CD4-positive, alpha-beta T cell treated with Interferon alpha-2 for 1 hour (primary cell): ENCODE results near the gene LARP4B.

ENCODE experiments used
- DNase-seq, 2 donors: peaks; one replicate each; pipeline ENCODE4 v3.0.0-alpha.2; 2020 to 2022

Gene LARP4B

DNA sequence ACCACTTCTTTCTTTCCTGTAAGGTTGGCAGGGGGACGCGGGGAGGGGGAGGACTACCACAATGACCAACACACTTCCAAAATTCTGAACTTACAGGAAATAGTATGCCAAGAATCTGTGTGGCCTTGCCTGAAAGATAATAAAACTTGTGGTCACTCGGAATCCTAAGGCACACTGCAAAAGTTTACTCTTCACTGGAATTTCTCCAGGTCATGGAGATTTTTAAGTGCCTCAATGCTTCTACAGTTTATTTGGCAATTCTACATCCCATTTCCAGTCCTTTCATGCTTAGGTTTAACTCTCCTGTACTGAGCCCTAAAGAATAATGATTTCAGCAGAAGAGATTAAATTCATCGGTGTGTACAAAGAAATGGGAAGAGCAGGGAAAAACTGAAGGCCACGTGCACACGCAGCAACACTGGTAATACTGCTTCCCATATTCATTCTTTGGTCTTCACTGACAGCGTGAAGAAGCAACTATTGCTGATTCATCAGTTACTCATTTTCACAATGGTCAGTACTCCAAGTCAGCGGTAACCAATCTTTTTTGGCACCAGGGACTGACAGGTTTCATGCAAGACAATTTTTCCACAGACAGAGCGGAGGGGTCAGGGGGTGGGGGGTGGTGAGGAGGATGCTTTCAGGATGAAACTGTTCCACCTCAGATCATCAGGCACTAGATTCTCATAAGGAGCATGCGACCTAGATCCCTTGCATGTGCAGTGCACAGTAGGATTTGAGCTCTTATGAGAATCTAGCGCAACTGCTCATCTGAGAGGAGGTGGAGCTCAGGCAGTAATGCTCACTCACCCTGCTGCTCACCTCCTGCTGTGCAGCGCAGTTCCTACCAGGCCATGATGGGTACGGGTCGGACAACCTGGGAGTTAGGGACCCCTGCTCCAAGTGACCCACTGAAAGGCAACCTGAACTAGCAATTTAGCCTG lies 9.8 kb downstream of the LARP4B start:
- DNase-seq = no peak

DNA sequence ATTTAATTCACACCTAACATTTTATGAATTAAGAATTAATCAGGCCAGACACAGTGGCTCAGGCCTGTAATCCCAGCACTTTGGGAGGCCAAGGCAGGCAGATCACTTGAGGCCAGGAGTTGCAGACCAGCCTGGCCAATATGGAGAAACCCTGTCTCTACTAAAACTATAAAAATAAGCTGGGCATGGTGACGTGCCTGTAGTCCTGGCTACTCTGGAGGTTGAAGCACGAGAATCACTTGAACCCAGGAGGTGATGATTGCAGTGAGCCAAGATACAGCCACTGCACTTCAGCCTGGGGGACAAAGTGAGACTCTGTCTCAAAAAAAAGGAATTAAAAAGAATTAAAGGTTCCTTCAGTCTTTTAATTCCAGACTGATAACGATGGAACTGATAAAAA lies 11.1 kb downstream of the LARP4B start:
- no peak for DNase-seq

DNA sequence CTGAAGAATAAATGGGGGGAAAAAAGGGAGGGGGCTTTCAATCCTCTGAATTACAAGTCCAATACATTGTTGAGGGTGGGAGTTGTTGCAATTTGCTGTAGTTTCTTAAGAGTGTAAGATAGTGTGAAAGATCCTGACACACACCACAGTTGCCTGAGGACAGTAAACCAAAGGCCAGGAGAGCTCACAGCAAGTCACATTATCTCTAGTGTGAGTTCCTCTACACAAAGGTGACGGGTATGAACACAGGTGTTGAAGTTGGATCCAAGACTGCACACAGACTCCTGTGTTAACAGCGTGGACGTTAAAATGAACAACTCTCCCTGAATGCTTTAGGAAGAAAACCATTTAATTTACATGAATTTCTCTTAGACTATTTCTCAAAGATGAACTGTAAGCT lies 12.0 kb downstream of the LARP4B start:
- DNase-seq = no peak

DNA sequence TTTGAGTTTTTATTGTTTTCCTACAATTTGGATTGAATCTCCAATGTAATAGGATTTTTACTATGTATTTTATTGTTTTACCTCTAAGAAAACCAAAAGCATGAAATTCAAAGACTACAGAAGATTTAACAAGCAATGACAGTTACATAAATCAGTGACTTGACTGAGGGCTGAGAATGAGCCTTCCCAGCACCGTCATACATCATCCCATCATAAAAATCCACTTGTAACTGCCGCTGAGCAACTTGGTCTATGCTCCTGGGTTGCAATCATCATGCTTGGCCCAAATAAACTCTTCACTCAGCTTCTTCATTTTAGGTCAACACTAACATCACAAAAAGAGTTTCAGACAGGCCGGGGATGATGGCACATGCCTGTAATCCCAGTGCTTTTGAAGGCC lies 13.5 kb downstream of the LARP4B start:
- no peak for DNase-seq

DNA sequence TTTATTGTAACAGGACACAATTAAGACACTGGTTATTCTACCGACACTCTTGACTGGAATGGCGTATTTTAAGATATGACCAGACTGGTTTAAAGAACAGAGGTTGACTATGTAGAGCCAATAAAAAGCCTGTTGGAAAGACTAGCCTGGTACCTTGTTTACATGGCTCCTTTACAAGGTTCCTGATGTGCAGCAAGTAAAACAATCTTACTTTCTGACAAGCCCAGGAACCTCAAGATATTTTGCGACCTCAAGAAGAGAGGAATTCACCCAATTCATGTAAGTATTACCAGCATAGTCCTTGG lies 14.1 kb downstream of the LARP4B start:
- no peak for DNase-seq

DNA sequence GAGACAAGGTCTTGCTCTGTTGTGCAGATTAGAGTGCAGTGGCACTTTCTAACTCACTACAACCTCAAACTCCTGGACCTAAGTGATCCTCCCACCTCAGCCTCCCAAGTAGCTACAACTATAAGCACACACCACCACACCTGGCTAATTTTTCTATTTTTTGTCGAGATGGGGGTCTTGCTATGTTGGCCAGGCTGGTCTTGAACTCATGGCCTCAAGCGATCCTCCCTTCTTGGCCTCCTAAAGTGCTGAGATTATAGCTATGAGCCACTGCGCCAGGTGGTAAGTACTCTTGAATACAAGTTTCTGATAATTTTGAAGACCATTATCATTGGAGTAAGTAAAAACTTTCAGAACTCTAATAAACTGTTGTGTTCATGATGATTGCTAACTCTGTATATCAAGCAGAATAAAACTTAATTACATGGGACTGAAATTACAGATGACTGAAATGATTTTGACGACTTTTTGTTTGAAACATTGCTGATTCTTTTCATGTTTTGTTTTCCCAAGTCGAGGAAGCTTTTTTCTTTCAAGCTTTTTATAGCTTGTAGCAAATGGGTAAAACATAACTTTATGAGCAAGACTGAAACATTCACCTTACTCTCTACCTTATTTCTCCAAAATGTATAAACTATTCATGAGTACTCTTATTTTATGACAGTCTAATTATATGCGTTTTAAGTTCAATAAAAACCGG lies 14.6 kb downstream of the LARP4B start:
- DNase-seq = no peak

DNA sequence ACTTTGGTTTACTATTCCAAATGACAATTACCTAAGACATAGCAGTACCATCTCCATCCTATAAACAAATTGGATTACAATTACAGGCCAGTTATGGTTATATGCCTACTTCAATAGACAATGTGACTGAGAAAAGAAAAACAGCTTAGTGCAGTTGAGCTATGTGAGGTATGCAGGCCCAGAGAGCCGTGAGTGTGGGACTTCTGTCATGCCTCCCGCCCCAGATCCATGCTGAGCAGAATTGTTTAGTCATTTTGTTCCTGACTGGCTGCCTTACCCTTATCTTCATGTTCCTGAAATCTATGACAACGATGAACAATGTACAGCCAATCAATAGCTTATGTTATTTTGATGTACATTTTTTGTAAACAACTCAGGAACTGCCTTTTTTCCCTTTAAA lies 21.7 kb downstream of the LARP4B start:
- no peak for DNase-seq

DNA sequence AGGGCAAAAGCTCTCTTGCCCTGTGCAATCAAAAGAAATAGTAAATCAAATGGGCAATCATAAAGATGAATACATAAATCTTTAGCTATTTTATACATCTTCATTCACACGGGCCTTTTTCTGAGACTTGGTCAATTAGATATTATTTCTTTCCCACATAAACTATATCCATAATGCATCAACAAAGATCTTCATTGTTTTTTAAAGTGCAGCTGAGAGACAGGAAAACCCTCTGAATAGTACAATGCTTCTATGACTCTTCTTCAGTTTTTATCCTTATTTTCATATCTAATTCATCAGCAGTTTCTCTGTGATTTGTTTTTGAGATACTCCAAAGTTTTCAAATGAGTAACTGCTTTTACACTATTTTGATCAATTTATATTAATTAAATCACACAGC lies 25.5 kb downstream of the LARP4B start:
- DNase-seq = no peak

DNA sequence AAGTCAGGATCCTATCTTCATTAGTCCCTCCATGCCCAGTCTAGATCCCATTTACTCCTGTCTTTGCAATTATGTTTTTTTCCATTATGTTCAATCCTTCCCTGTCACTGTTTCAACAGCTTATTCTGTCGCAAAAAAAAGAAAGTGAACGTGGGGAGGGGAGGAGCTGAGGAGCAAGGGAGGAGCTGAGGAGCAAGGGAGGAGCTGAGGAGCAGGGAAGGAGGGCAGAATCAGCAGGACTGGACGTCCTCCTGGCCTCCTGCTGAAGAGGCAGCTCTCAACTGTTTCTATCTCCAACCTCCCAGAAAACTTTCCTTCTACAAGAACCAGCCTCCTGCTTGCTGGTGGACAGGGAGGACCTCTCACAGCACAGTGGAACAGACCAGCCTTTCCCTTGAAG lies 26.0 kb downstream of the LARP4B start:
- DNase-seq = no peak

DNA sequence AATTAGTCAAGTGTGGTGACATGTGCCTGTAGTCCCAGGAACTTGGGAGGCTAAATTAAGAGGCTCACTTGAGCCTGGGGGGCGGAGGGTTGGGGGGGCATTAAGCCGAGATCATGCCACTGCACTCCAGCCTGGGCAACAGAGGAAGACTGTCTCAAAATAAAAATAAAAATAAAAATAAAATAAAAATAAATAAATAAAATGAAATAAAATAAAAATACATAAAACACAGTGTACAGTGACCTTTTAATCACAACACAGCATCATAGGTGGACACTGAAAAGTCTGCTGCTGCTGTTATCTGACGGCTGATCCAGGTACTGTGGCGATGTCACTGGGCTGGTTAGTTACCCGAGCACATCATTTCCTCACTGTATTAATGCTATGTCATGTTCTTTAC lies 27.1 kb downstream of the LARP4B start:
- no peak for DNase-seq

DNA sequence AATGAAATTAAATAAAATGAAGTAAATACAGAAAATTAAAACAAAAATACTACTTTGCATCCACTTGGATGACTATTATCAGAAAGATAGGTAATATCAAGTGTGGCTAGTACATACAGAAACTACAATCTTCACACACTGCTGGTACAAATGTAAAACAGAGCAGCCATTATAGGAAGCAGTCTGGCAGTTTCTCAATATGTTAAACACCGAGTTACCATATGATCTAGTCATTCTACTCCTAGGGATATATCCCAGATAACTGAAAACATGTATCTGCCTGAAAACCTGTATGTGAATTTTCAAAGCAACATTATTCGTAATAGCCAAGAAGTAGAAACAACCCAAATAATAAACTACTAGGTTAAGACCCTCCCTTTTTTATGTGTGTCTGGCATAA lies 33.4 kb downstream of the LARP4B start:
- no peak for DNase-seq

DNA sequence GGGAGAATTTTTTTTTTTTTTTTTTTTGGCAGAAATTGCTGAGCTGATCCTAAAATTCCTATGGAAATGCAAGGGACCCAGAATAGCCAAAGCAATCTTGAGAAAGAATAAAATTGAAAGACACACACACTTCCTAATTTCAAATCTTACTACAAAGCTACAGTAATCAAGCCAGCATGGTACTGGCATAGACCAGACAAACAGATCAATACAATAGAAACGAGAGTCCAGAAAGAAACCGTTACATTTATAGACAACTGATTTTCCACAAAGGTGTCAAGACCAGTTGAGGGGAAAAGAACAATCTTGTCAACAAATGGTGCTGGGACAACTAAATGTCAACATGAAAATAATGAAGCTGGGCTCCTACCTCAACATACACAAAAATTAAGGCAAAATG lies 34.5 kb downstream of the LARP4B start:
- DNase-seq = no peak

DNA sequence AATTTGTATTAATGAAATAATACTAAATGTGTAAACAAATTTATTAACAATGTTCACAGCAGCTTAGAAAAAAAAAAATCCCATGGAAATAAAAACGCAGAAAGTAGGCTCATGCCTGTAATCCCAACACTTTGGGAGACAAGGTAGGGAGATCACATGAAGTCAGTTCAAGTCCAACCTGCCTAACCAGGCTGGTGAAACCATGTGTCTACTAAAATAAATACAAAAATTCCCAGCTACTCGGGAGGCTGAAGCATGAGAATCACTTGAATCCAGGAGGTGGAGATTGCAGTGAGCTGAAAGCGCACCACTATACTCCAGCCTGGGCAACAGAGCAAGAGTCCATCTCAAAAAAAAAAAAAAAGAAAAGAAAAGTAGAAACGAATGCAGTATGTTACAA lies 36.2 kb downstream of the LARP4B start:
- DNase-seq = no peak

DNA sequence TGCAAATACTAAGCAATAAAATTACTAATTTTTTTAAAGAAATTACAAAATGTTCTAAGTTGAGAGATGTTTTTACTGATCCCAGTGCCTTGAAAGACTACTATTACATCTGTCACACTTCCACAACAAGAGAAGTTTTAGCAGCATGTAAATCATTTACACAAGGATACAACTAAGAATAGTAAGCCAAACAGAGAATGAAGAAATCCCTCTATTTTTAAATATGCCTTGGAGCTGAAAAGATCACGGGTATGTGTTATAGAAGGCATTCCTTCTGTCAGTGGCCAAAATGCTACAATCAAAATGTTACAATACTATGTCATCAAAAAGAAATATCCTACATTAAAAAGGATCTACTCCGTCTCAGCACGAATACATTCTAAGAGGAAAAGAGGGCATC lies 52.6 kb downstream of the LARP4B start:
- no peak for DNase-seq

DNA sequence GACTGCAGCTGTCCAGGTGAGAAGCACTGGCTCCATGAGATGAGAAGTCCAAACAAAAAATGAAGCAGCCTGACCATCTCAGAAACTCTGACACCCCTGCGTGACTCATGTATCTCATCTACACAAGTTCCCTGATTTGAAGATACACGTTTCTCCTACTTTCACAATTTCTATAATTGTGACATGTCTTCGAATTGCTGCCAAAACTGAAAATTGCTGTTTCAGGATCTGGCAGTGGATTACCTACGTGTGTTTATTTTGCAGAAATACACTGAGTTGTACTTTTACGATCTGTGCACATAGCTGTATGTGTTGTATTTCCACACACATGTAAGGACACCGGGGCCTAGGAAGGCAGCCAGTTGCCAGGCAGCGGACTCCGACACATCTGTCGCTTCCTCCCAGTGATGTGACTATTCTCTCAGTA lies 53.2 kb downstream of the LARP4B start:
- no peak for DNase-seq

DNA sequence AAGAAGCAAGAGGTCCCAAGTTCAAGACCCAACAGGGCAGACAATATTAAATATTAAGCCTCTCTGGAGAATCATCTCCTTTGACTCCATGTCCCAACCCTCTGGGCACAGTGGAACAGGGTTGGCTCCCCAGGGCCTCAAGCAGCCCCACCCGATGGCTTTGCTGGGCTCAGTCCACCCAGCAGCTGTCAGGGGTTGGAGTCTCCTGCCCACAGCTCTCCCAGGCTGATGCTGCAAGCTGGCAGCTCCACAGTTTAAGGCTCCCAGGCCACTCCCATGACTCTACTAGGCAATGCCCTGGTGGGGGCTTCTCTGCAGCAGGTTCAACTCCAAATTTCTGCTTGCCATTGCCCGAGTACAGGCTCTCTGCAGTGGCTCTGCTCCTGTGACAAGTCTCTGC lies 55.1 kb downstream of the LARP4B start:
- no peak for DNase-seq

DNA sequence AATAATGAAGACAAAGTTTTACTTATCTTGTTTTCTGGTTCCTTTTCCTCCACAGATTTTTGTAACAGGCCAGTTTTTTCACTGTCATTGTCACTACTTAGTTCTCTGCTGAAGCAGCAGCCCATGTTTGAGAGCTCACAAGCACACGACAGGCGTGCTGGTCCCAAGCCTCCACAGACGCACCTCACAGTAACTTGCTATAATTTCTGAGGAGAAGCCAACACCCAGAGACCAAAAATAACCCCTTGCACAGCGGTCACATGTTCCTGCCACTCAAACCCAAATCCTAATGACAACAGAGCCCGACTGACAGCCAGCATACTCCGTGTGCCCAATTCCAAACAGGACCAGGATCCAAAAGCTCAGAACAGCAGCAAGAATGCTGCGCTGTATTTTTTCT lies 58.5 kb downstream of the LARP4B start:
- no peak for DNase-seq

DNA sequence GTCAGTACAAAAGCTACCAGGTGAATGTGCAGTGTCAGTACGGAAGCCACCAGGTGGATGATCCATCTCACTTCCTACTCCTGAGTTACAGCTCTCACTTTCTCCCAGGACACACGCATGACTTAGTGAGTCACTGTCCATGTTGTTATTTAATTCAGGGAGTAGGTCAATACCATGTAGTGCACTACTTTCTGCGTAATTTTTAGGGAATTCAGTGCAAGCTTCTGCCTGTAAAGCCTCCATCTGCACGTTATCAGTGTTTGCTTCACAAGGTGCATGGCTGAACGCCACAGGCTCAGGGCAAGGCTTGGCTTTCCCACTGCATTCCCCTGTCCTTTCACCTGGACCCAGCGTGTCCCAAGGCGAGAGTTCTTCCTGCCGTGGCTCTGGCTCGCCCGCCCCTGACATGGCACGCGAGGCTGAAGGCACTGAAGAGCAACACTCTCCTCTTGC lies 59.5 kb downstream of the LARP4B start:
- no peak for DNase-seq

DNA sequence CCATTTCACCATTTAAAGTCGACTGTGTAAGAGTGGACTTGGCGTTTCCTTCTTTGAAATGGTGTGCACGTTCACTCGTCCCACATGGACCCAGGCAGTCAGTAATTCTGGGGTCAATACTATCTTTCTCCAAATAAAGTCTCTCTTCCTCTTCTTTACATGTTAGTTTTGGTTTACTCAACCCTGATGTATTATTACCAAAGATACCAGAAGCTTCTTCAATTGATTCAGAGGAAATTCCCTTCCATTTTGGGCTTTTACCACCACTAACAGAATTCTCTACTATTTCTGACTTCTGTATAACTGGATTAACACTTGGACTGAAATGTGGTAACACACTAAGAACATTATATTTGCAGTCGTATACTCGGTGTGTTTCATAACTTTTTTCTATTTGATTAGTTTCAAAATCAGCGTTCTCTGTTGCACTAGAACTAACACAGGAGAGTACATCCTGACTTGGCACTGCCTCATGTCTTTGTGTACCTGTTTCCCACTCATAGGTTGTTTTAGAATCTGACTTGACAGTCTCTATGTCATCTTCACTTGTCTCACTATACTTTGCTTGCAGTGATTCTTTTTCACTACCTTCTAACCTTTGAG lies 60.8 kb downstream of the LARP4B start:
- no peak for DNase-seq

DNA sequence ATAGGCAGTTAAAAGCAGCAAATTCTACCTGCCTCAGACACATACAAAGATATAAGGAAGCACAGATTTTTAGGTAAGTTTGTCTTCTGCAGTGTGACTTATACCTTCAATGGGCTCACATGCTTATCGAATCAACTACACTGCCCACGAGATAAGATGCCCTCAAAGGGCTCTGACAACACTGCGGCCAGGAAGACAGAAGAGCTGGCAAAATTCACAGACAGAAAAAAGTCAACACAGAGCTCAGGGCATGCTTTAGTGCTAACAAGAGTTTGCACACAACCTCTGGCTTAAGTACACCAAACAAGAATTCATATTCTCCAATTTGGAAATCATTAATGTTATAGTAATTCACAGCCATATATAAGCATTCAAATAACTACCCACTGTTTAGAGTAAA lies 62.3 kb downstream of the LARP4B start:
- no peak for DNase-seq

DNA sequence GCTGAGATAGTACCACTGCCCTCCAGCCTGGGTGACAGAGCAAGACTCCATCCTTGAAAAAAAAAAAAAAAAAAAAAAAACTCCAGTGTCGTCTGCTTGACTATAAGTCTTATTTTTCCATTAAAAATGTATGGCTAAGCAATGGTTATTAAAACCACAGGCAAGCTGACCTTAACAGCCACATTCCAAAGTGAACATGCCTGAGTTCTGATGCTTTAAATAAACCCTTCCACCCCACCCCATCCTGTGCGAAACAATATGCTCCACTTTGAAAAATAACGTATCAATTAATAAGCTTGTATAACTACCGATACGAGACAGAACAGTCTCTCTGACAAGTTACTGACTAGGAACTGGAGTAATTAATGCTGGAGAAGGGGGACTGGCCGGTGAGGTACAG lies 63.7 kb downstream of the LARP4B start:
- DNase-seq = no peak

DNA sequence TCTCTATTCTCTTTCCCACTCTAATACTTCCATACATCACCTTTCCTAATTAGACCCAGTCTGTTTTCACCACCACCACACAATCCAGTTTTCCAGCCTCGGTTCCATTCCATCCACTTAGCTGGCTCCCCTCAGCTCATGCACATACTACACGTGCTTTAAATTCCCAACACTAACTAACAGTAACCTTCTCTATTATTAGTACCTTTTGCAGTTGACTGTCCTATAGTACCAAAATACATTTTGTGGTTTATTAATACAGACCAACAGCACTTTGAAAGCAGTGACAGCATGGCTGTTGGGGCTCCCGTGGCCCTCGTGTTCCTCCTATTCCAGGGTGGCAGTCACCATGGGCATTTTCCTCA lies 64.9 kb downstream of the LARP4B start:
- no peak for DNase-seq

DNA sequence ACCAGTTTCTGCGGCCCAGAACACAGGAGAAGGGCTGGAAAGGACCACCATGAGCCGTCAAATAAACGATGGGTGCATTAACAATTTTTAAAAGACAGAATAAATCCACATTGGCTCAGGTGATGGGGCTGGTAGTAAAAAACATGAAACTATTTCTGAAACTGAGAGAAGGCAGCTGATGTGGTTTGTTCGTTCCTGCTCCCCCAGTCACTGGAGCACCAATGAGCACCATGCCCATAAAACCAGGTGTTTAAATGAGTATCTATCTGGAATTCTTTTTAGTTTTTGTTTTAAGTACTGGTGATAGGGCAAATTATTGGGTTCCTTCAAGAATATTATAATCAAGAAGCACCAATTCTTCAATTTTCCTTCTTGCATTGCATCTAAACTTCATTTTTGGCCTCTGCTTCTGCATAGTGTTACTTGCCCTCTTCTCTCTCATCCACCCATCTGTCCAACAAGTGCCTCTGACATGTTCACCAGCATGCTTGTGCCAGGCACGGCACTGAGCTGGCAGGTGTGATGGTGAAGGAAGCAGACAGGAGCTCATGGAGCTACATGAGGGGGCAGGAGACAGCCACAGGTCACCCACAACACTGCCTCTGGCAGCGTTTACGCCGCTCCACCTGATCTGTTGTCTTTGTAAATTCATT lies 65.5 kb downstream of the LARP4B start:
- DNase-seq = no peak

DNA sequence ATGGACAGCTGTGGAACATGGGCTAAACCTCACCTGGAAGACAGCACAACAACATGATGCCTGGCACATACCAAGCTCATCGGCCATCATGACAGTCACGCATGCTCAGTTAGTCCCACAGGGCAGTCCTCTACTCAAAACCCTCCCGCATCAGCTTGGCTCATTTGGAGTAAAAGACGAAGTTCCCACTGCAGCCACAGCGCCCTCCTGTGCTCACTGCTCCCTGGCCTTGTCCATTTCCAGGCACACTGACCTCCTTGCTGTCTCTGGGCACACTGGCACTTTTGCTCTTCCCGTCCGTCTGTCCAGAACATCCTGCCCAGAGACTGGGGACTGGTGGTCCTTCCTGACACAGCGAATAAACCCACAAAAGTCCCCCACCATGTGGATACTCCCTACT lies 66.2 kb downstream of the LARP4B start:
- DNase-seq = no peak
